ENCODE measurements around the gene FGD6. TPM values are rescaled to one million over a fixed set of nuclear protein-coding genes. Genes with fewer than 3 reads are reported as not detected.
A peak's percentile ranks its signal among the peaks of the same experiment; 100 is the strongest.

FGD6 gene
- total and polyA plus RNA-seq, 2 of the 4 experiments (the other 2 are of a cell fraction): 2.6 to 9.5 TPM

DNA sequence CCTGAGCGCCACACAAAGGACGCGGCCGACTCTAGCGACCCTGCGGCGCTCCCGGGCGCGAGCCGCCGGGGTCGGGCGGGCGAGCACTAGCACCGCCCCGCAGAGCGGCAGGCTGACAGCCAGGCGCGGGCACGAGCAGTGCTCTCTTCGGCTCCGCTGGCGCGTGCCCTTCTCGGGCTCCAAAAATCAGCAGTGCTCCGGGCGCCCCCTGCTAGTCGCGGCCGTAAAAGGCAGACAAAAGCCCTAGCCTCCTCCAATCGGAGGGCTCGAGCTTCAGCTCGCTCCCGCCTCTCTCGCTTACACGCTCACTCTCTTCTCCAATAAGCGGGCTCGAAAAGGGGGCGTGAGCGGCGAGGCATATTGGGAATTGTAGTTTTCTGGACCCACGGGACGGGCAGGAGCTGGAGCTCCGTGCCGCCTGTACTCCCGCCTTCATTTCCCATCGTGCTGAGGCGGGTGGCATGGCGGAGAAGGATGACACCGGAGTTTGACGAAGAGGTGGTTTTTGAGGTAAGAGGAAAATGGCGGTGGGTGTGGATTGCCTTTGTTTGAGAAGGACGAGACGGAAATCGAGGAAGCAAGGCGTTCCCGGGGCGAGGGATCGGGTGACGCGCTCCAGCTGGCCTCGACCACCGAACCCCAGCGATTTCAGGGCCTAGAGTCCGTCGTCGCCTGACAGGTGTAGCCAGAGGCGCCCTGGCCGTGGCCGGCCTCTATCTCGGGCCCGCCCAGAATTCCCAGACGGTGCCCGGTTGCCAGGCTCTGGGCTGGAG, at the start of gene FGD6, which contains the start of gene VEZT (continued):
- no peak for TF ChIP-seq NFE2L2 (IDR thresholded peaks at IDR 0.05; ENCODE audit: low read depth, low read length)
- TF ChIP-seq RFX5 (IDR thresholded peaks at IDR 0.05; ENCODE audit: low read depth, low read length): no peak
- TF ChIP-seq, protein P1, sequence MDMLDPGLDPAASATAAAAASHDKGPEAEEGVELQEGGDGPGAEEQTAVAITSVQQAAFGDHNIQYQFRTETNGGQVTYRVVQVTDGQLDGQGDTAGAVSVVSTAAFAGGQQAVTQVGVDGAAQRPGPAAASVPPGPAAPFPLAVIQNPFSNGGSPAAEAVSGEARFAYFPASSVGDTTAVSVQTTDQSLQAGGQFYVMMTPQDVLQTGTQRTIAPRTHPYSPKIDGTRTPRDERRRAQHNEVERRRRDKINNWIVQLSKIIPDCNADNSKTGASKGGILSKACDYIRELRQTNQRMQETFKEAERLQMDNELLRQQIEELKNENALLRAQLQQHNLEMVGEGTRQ (IDR thresholded peaks at IDR 0.05; ENCODE audit: low read depth, low read length): peak; percentile 81

DNA sequence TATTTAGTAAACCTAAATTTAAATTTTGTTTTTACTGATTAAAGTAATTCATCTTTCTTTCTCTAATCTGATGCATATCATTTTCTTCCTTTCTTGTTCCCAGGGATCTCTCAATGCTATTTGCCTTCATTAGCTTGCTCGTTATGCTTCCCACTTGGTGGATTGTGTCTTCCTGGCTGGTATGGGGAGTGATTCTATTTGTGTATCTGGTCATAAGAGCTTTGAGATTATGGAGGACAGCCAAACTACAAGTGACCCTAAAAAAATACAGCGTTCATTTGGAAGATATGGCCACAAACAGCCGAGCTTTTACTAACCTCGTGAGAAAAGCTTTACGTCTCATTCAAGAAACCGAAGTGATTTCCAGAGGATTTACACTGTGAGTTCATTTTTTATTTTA, 49.0 kb upstream of the FGD6 start:
- Histone ChIP-seq H3K36me3 (ENCODE audit: control insufficient read depth, insufficient read depth, low read length) (peaks cover 23% of the 10 kb centered on the region), H3K4me2 (ENCODE audit: low read depth, low read length) (no peak overlapping the region), H3K27ac (ENCODE audit: insufficient read depth, low read length) (no peak overlapping the region), H3K4me3 (ENCODE audit: insufficient read depth, low read depth, low read length) (no peak overlapping the region), H2BK5ac (ENCODE audit: low read depth, low read length, poor library complexity, severe bottlenecking) (no peak overlapping the region), H3K9ac (ENCODE audit: low read depth, low read length) (no peak overlapping the region), H2AK5ac (ENCODE audit: low read depth, low read length) (no peak overlapping the region), H4K20me1 (ENCODE audit: insufficient read depth, low read length) (no peaks in the 10 kb centered on the region), H4K8ac (ENCODE audit: low read depth in 2 of 2, low read length in 2 of 2) (no peak overlapping the region), H2BK15ac (ENCODE audit: low read depth, low read length) (no peak overlapping the region), H3K23ac (ENCODE audit: low read depth, low read length) (no peak overlapping the region), H3K4me1 (ENCODE audit: control insufficient read depth, insufficient read depth, low read length) (no peaks in the 10 kb centered on the region; the same call in 1 of the 2 replicates), H3K56ac (ENCODE audit: extremely low read depth, insufficient read depth, low read length) (no peak overlapping the region), H3K18ac (ENCODE audit: low read depth, low read length) (no peak overlapping the region), H3K9me3 (ENCODE audit: control insufficient read depth, insufficient read depth, low read length) (no peaks in the 10 kb centered on the region), H2AFZ (replicated peaks; ENCODE audit: low read length, poor library complexity) (no peak overlapping the region), H3K9me1 (ENCODE audit: insufficient read depth, low read length) (0 out of 2 replicates have a peak, but pooled peaks cover 2% of the 10 kb centered on the region), H3K14ac (replicated peaks; ENCODE audit: low read depth, low read length) (no peak overlapping the region), H3K4ac (ENCODE audit: low read depth, low read length) (no peak overlapping the region), H4K5ac (ENCODE audit: low read depth, low read length) (no peak overlapping the region), H2BK20ac (ENCODE audit: low read depth, low read length) (no peak overlapping the region), H2AK9ac (replicated peaks; ENCODE audit: low read depth, low read length, poor library complexity) (no peak overlapping the region), H3K79me1 (ENCODE audit: low read depth in 1 of 2, low read length in 2 of 2) (peaks cover 14 to 22% of the 10 kb centered on the region in 2 experiments; a peak in 3 of 4 replicates), H2BK120ac (ENCODE audit: low read depth, low read length) (no peak overlapping the region), H4K91ac (ENCODE audit: insufficient read depth, low read depth, low read length) (no peak overlapping the region), H3K27me3 (ENCODE audit: control insufficient read depth, insufficient read depth, low read length) (no peaks in the 10 kb centered on the region)
- ChIA-PET CTCF (interaction anchor here (0.6 kb wide), 1 partner anchor 268 kb away, joined by 5 read pairs; no protein-coding TSS in a partner anchor), POLR2A (ENCODE audit: unreplicated experiment) (interaction anchor here (0.6 kb wide), 2 partner anchors 172 to 283 kb away, joined by 3 read pairs; no protein-coding TSS in a partner anchor)
- ATAC-seq (ENCODE audit: low read depth): no peak
- dilution Hi-C loops (cut with HindIII; ENCODE audit: low sequenced_read_pairs, unreplicated experiment): no loop called here
- intact Hi-C loops (cut with micrococcal nuclease): no loop called here
- TF ChIP-seq, protein P1 (IDR thresholded peaks at IDR 0.05; ENCODE audit: low read depth, low read length): no peak
- TF ChIP-seq MAFK (IDR thresholded peaks at IDR 0.05; ENCODE audit: low read depth, low read length) (no peak), CHD1 (IDR thresholded peaks at IDR 0.05; ENCODE audit: low read depth, low read length) (no peak), RFX5 (IDR thresholded peaks at IDR 0.05; ENCODE audit: low read depth, low read length) (no peak)
- in situ Hi-C loops (cut with MboI; ENCODE audit: low sequenced_read_pairs): no loop called here
- WGBS, 2 experiments (ENCODE audit: extremely low coverage in 2 of 2, insufficient read length in 1 of 2): no CpG with 5 or more reads among the region's 6 CpGs
- DNase-seq: no peak
- no TSS peak for BruUV-seq (replicated peaks)

Measured in IMR-90 (cell line).